ENCODE results near the gene HOATZ.

The HOATZ gene

DNA sequence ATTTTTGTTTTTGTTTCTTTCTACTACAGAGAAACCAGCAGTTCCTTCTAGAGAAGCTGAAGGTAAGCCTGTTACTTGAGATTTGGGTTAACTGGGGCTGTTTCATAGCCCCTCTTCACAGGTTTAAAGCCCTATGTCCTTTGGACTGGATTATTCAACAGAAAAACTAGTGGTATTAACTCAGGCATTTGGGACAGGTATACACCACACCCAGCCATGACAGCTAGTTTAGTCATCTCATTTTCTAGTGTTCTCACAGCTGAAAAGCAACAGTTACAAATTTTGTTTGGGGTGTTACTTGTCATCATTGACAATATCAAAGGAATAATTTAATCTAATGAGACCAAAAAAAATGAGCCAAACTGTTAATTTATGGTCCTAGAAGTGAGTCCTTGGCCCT is 40.0 kb downstream of the HOATZ start:
- peaks cover 6% of the 10 kb centered on the region for H3K4me1 ChIP-seq (ENCODE audit: control insufficient read depth, insufficient read depth, low read length)
- H3K9ac ChIP-seq (ENCODE audit: low read depth, low read length), result no peak overlapping the region
- H3K4me3 ChIP-seq (ENCODE audit: low read depth, low read length), result no peak overlapping the region
- H3K27me3 ChIP-seq (ENCODE audit: control insufficient read depth, insufficient read depth, low read length), result no peaks in the 10 kb centered on the region
- H3K9me3 ChIP-seq (ENCODE audit: control insufficient read depth, insufficient read depth, low read length), result peaks cover 4% of the 10 kb centered on the region
- no peaks in the 10 kb centered on the region for H3K36me3 ChIP-seq (ENCODE audit: control insufficient read depth, insufficient read depth, low read length)

GRCh38 chr11:111555255-111555654 is 40.7 kb downstream of the HOATZ start:
- no peaks in the 10 kb centered on the region for H3K36me3 ChIP-seq (ENCODE audit: control insufficient read depth, insufficient read depth, low read length)
- H3K9ac ChIP-seq (ENCODE audit: low read depth, low read length), result no peak overlapping the region
- H3K4me1 ChIP-seq (ENCODE audit: control insufficient read depth, insufficient read depth, low read length), result no peaks in the 10 kb centered on the region
- H3K27me3 ChIP-seq (ENCODE audit: control insufficient read depth, insufficient read depth, low read length), result no peaks in the 10 kb centered on the region
- H3K9me3 ChIP-seq (ENCODE audit: control insufficient read depth, insufficient read depth, low read length), result peaks cover 4% of the 10 kb centered on the region
- H3K4me3 ChIP-seq (ENCODE audit: low read depth, low read length), result no peak overlapping the region

- peaks cover 4% of the 10 kb centered on the region for H3K9me3 ChIP-seq (ENCODE audit: control insufficient read depth, insufficient read depth, low read length)
Measured at GRCh38 chr11:111557425-111558111, 43.0 kb downstream of the HOATZ start.

DNA sequence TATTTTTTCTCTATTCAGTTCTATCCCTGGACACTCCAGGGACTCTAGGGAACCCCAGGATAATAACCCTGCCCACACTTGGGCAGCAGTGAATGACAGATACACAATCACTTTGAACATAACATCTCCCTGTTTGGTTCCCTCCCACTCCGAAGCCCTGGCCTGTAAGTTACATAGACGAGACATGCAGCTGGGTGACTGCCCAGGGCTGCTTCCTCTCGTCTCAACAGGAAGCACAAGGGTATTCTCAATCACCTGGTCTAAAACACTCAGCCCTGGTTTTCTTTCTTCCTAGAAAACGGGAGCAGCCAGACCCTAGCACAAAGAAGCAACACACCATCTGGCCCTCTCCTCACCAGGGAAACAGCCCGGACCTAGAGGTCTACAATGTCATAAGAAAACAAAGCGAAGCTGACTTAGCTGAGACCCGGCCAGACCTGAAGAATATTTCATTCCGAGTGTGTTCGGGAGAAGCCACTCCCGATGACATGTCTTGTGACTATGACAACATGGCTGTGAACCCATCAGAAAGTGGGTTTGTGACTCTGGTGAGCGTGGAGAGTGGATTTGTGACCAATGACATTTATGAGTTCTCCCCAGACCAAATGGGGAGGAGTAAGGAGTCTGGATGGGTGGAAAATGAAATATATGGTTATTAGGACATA is 45.4 kb downstream of the HOATZ start:
- peaks cover 4% of the 10 kb centered on the region for H3K4me1 ChIP-seq (ENCODE audit: control insufficient read depth, insufficient read depth, low read length)
- H3K27me3 ChIP-seq (ENCODE audit: control insufficient read depth, insufficient read depth, low read length), result no peaks in the 10 kb centered on the region
- H3K4me3 ChIP-seq (ENCODE audit: low read depth, low read length), result no peak overlapping the region
- peaks cover 4% of the 10 kb centered on the region for H3K9me3 ChIP-seq (ENCODE audit: control insufficient read depth, insufficient read depth, low read length)
- H3K9ac ChIP-seq (ENCODE audit: low read depth, low read length), result no peak overlapping the region
- no peaks in the 10 kb centered on the region for H3K36me3 ChIP-seq (ENCODE audit: control insufficient read depth, insufficient read depth, low read length)

More at GRCh38 chr11:111557425-111558111, 43.0 kb downstream of the HOATZ start:
- H3K9ac ChIP-seq (ENCODE audit: low read depth, low read length), result no peak overlapping the region
- no peaks in the 10 kb centered on the region for H3K36me3 ChIP-seq (ENCODE audit: control insufficient read depth, insufficient read depth, low read length)
- H3K4me3 ChIP-seq (ENCODE audit: low read depth, low read length), result no peak overlapping the region
- peaks cover 4% of the 10 kb centered on the region for H3K4me1 ChIP-seq (ENCODE audit: control insufficient read depth, insufficient read depth, low read length)
- H3K27me3 ChIP-seq (ENCODE audit: control insufficient read depth, insufficient read depth, low read length), result no peaks in the 10 kb centered on the region

DNA sequence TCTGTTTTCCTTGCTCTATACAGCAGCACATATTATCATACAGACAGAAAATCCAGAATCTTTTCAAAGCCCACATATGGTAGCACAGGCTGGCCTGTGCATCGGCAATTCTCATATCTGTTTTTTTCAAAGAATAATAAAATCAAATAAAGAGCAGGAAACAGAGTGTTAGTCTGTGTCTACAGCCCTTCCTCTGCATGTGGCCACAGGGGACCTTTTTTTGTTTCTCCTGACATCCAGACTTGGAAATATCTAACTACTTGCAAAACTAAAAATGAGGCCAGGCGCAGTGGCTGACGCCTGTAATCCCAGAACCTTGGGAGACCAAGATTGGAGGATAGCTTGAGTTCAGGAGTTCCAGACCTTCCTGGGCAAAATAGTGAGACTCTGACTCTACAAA is 46.2 kb downstream of the HOATZ start:
- H3K9ac ChIP-seq (ENCODE audit: low read depth, low read length), result no peak overlapping the region
- H3K9me3 ChIP-seq (ENCODE audit: control insufficient read depth, insufficient read depth, low read length), result peaks cover 4% of the 10 kb centered on the region
- no peaks in the 10 kb centered on the region for H3K36me3 ChIP-seq (ENCODE audit: control insufficient read depth, insufficient read depth, low read length)
- H3K4me3 ChIP-seq (ENCODE audit: low read depth, low read length), result no peak overlapping the region
- H3K27me3 ChIP-seq (ENCODE audit: control insufficient read depth, insufficient read depth, low read length), result no peaks in the 10 kb centered on the region
- H3K4me1 ChIP-seq (ENCODE audit: control insufficient read depth, insufficient read depth, low read length), result peaks cover 4% of the 10 kb centered on the region

DNA sequence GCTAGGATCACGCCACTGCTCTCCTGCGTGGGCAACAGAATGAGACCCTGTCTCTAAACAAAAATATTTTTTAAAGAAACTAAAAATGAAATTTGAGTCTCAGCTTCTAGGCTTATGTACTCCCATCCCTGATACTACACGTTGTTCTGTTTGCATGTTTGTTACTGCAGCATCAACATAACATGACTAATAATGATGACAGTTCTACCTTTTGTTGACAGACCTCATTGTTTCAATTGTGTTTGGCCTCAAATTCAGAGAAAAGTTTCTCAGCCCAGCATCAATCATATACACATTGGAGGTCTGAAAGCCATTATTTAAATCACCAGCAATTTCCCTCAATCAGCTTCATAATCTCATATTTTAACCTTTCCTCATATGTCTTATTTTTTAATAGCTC is 46.7 kb downstream of the HOATZ start:
- H3K36me3 ChIP-seq (ENCODE audit: control insufficient read depth, insufficient read depth, low read length), result no peaks in the 10 kb centered on the region

GRCh38 chr11:111561791-111562325 is 47.3 kb downstream of the HOATZ start:
- H3K36me3 ChIP-seq (ENCODE audit: control insufficient read depth, insufficient read depth, low read length), result no peaks in the 10 kb centered on the region
- peaks cover 12% of the 10 kb centered on the region for H3K4me1 ChIP-seq (ENCODE audit: control insufficient read depth, insufficient read depth, low read length)
- no peaks in the 10 kb centered on the region for H3K27me3 ChIP-seq (ENCODE audit: control insufficient read depth, insufficient read depth, low read length)
- H3K9me3 ChIP-seq (ENCODE audit: control insufficient read depth, insufficient read depth, low read length), result no peaks in the 10 kb centered on the region
- no peak overlapping the region for H3K9ac ChIP-seq (ENCODE audit: low read depth, low read length)
- H3K4me3 ChIP-seq (ENCODE audit: low read depth, low read length), result no peak overlapping the region

More for the DNA sequence above, 46.7 kb downstream of the HOATZ start:
- Histone ChIP-seq H3K9me3 (ENCODE audit: control insufficient read depth, insufficient read depth, low read length) (no peaks in the 10 kb centered on the region), H3K4me1 (ENCODE audit: control insufficient read depth, insufficient read depth, low read length) (peaks cover 7% of the 10 kb centered on the region), H3K9ac (ENCODE audit: low read depth, low read length) (no peak overlapping the region), H3K4me3 (ENCODE audit: low read depth, low read length) (no peak overlapping the region), H3K27me3 (ENCODE audit: control insufficient read depth, insufficient read depth, low read length) (no peaks in the 10 kb centered on the region)

DNA sequence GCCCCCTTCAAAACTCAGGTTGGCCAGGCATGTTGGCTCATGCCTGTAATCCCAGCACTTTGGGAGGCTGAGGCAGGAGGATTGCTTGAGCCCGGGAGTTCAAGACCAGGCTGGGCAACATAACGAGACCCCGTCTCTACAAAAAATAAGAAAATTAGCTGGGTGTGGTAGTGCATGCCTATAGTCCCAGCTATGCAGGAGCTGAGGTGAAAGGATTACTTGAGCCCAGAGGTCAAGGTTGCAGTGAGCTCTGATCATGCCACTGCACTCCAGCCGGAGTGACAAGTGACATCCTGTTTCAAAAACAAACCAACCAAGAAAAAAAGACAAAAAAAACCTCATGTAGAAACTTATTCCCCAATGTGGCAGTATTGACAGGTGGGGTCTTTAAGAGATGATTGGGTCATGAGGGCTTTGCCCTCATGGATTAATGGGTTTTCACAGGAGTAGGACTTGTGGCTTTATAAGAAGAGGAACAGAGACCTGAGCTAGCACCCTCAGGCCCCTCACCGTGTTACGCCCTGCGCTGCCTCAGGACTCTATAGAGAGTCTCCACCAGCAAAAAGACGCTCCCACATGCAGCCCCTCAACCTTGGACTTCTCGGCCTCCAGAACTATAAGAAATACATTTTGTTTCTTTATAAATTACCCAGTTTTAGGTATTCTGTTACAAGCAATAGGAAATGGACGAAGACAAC is 48.3 kb downstream of the HOATZ start:
- no peaks in the 10 kb centered on the region for H3K27me3 ChIP-seq (ENCODE audit: control insufficient read depth, insufficient read depth, low read length)
- no peak overlapping the region for H3K4me3 ChIP-seq (ENCODE audit: low read depth, low read length)
- H3K4me1 ChIP-seq (ENCODE audit: control insufficient read depth, insufficient read depth, low read length), result peaks cover 12% of the 10 kb centered on the region
- no peaks in the 10 kb centered on the region for H3K9me3 ChIP-seq (ENCODE audit: control insufficient read depth, insufficient read depth, low read length)
- H3K36me3 ChIP-seq (ENCODE audit: control insufficient read depth, insufficient read depth, low read length), result no peaks in the 10 kb centered on the region
- H3K9ac ChIP-seq (ENCODE audit: low read depth, low read length), result no peak overlapping the region

DNA sequence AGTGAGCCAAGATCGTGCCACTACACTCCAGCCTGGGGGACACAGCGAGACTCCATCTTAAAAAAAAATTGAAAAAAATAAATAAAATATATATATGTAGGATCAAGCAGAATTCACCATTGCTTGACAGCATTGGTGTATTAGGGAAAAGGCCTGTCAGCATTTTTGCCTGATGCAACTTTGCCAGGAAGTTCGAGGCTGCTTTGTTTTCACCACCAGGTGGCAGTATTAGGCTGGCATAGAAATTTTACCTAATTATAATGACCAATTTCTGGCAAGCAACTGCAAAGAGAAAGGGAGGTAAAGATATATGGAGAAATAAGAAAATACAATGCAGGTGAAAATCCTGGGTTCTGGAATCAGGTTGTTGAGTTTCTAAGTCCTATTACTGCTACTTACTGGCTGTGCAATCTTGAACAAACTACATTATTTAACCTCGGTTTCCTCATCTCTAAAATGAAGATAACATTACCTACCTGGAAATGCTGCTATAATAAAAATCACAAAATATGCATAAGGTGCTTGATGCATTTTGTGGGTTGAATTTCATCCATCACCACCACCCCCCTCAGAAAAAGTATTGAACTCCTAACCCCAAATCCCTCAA is 50.6 kb downstream of the HOATZ start:
- no peaks in the 10 kb centered on the region for H3K9me3 ChIP-seq (ENCODE audit: control insufficient read depth, insufficient read depth, low read length)

DNA sequence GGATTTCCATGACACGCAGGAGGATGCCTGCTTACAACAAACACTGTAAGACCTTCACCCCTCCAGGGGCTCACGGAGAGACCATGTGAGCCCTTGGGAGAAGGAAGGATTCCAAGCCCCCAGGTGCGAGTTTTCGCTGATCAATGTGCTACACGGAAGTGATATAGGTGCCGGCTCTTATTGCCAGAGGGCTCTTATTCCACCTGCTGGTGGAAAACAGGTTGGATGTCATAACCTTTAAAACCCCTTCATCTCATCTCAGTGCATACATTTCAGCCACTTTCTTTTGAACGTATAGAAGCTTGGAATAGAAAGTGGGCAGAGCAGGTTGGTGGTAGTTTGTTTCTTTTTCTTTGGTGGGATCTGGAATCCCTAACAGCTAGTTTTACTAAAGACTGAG is 51.7 kb downstream of the HOATZ start:
- Histone ChIP-seq H3K9ac (ENCODE audit: low read depth, low read length) (no peak overlapping the region), H3K36me3 (ENCODE audit: control insufficient read depth, insufficient read depth, low read length) (no peaks in the 10 kb centered on the region), H3K27me3 (ENCODE audit: control insufficient read depth, insufficient read depth, low read length) (no peaks in the 10 kb centered on the region), H3K9me3 (ENCODE audit: control insufficient read depth, insufficient read depth, low read length) (no peaks in the 10 kb centered on the region), H3K4me1 (ENCODE audit: control insufficient read depth, insufficient read depth, low read length) (peaks cover 12% of the 10 kb centered on the region), H3K4me3 (ENCODE audit: low read depth, low read length) (no peak overlapping the region)

More for the DNA sequence above, 50.6 kb downstream of the HOATZ start:
- H3K4me3 ChIP-seq (ENCODE audit: low read depth, low read length), result no peak overlapping the region
- no peaks in the 10 kb centered on the region for H3K36me3 ChIP-seq (ENCODE audit: control insufficient read depth, insufficient read depth, low read length)
- H3K27me3 ChIP-seq (ENCODE audit: control insufficient read depth, insufficient read depth, low read length), result no peaks in the 10 kb centered on the region
- H3K4me1 ChIP-seq (ENCODE audit: control insufficient read depth, insufficient read depth, low read length), result peaks cover 12% of the 10 kb centered on the region
- H3K9ac ChIP-seq (ENCODE audit: low read depth, low read length), result no peak overlapping the region

- no peaks in the 10 kb centered on the region for H3K9me3 ChIP-seq (ENCODE audit: control insufficient read depth, insufficient read depth, low read length)
- no peaks in the 10 kb centered on the region for H3K36me3 ChIP-seq (ENCODE audit: control insufficient read depth, insufficient read depth, low read length)
- no peak overlapping the region for H3K9ac ChIP-seq (ENCODE audit: low read depth, low read length)
- no peaks in the 10 kb centered on the region for H3K27me3 ChIP-seq (ENCODE audit: control insufficient read depth, insufficient read depth, low read length)
- no peak overlapping the region for H3K4me3 ChIP-seq (ENCODE audit: low read depth, low read length)
- H3K4me1 ChIP-seq (ENCODE audit: control insufficient read depth, insufficient read depth, low read length), result peaks cover 8% of the 10 kb centered on the region
Measured at GRCh38 chr11:111569476-111569875, 54.9 kb downstream of the HOATZ start.

Data from iPS-15b (cell line).